Fibroblast of mammary gland (primary cell): ENCODE data around the gene CPSF4L.
"Not testable (repeated sequence)": the region's sequence is repeated elsewhere in the genome, so short reads cannot be mapped to it uniquely, and the experiment has no call there.

Experiments used
- DNase-seq: peaks from one replicate; pipeline ENCODE4 v3.0.0-alpha.2; 2010; ENCODE audit warnings: low read depth
- H3K4me3 ChIP-seq: 2 replicates; pipeline ENCODE4 v1.5.1; 2011; ENCODE audit warnings: low read depth, mild to moderate bottlenecking, low read length, moderate library complexity; ENCODE audit not compliant: control insufficient read depth
- TF ChIP-seq, protein P1 (sequence below): conservative IDR thresholded peaks from 2 replicates; pipeline ENCODE4 v1.5.1; 2011; ENCODE audit warnings: low read depth, low read length, inconsistent platforms; ENCODE audit not compliant: control insufficient read depth, insufficient read depth

CPSF4L gene

DNA sequence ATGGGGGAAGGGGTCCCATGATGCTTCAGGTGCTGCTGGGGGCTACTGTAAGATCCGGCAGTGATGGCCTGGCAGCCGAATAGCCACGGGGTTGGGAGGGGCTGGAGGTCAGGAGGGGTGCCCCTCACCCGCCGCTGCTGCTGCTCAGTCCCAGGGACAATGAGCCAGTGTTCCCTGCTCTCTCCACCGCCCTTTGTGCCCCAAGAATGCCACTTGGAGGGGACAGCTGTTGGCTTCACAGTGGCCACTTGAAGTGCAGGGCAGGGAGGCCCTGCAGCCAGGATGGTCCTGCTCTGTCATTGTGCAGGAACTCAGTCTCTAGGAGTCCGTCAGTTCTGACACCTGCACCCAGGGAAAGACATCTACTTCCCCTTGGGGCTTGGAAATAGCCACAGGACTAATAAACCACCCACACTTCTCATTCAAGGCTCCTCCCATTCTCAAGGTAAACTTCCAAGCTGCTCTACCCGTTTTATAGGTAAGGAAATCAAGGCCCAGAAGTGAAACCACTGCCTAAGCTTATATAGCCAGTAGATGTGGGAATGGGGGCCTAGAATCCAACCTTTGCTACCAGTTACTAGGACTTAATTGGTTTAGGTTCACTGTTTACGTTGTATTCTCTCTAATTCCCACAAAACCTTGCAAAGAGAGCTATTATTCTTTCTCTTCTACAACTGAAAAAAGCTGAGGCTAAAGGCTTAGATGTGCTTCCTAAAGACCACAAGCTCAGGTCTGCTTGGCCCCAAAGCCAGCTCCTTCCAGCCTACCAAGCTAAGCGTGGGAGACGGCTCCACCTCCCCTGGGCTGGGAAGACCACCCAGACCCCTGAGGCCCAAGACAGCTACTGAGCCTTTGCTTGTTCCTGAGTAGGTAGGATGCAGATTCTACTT lies 6.2 kb upstream of the CPSF4L start:
- TF ChIP-seq, protein P1, sequence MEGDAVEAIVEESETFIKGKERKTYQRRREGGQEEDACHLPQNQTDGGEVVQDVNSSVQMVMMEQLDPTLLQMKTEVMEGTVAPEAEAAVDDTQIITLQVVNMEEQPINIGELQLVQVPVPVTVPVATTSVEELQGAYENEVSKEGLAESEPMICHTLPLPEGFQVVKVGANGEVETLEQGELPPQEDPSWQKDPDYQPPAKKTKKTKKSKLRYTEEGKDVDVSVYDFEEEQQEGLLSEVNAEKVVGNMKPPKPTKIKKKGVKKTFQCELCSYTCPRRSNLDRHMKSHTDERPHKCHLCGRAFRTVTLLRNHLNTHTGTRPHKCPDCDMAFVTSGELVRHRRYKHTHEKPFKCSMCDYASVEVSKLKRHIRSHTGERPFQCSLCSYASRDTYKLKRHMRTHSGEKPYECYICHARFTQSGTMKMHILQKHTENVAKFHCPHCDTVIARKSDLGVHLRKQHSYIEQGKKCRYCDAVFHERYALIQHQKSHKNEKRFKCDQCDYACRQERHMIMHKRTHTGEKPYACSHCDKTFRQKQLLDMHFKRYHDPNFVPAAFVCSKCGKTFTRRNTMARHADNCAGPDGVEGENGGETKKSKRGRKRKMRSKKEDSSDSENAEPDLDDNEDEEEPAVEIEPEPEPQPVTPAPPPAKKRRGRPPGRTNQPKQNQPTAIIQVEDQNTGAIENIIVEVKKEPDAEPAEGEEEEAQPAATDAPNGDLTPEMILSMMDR, result no peak
- no peak for DNase-seq
- H3K4me3 ChIP-seq, result no peak overlapping the region

DNA sequence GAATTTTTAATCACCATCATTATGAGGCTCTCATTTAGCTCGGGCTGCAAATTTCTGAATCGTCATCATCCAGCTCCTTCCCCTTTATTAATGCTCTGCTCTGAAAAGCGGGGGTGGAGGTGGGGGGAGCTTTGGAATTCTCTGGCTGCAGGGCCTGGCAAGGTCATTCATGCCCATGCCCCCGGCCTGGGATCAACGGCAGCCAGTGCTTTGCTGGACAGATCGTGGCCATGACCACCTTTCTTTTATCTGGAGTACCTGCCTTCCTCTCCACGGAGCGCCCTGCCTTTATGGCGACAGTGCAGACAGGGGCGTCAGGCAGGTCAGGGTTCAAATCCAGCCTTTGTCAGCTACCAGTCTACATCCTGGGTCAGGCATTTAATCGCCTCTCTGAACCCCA lies 5.1 kb upstream of the CPSF4L start:
- DNase-seq, result no peak
- TF ChIP-seq, protein P1, result no peak
- H3K4me3 ChIP-seq, result no peak overlapping the region

DNA sequence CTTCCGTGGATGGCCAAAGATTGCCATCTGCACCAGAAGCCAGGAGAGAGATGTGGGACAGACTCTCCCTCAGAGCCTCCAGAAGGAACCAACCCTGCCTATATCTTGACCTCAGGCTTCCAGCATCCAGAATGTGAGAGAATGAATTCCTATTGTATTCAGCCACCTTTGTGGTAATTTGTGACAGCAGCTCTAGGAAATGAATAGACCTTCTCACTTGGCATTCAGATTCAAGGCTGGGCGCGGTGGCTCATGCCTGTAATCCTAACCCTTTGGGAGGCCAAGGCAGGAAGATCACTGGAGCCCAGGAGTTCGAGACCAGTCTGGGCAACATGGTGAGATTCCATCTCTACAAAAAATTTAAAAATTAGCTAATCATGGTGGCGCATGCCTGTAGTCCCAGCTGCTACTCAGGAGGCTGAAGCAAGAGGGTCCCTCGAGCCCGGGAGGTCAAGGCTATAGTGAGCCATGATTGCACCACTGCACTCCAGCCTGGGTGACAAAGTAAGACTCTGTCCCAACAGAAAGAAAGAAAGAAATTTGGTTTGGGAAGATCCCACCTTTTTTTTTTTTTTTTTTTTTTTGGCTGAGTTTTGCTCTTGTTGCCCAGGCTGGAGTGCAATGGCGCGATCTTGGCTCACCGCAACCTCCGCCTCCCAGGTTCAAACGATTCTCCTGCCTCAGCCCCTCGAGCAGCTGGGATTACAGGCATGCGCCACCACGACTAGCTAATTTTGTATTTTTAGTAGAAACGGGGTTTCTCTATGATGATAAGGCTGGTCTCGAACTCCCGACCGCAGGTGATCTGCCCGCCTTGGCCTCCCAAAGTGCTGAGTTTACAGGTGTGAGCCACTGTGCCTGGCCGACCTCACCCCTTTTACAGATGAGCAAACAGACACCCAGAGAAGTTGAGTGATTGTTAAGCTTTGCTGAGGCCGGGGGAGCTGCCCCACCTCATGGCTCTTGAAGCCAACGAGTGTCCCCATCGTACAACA lies 4.3 kb upstream of the CPSF4L start:
- no peak overlapping the region for H3K4me3 ChIP-seq
- TF ChIP-seq, protein P1, result no peak
- no peak for DNase-seq

DNA sequence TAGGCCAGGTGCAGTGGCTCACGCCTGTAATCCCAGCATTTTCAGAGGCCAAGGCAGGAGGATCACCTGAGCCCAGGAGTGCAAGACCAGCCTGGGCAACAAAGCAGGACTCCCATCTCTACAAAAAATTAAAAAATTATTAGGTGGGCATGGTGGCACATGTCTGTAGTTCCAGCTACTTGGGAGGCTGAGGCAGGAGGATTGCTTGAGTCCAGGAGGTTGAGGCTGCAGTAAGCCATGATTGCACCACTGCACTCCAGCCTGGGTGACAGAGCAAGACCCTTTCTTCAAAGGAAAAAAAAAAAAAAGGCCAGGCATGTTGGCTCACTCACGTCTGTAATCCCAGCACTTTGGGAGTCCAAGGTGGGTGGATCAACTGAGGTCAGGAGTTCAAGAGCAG lies 2.8 kb upstream of the CPSF4L start:
- DNase-seq, H3K4me3 ChIP-seq: not testable (repeated sequence)

DNA sequence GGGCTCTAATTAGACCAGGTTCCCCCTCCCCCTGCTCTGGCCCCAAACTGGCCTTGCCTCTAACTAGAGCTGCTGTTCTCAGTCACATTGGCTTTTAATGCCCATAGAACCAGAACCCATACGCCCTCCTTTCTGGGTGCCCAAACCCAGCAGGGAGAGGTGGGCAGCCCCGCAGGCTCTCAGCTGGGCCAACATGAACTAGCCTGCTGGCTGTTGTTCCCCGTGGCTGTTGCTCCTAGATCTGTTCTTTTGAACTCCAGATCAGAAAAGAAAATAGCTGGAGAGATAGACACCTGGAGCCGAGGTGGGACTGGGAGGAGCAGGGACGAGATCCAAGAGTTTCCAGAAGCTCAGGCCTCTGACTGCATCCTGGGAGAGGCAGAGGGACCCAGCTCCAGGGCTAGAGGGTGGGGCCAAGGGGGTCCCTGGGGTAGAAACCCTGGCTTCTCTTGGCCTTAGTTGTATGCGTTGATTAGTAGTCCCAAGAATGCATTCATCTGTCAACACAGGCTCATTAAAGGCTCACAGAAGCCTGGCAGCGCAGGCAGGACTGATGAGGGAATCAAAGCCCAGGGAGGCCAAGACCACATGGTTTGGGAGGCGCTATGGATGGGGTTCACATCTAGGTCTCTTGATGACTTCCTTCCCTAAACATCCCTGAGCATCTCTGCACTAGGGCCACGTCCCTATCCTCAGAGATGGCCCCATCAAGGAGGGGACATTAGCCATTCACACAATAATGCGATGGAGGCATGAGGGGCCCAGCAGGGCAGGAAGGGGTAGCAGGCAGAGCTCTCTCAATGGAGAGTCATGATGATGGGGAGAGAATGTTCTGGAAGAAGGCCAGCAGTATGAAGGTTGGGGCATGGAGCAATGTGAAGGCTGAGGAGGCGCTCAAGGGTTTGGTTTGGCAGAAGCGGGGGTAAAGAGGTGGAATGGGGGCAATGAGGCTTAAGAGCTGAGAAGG lies 1.3 kb upstream of the CPSF4L start:
- no peak for DNase-seq
- TF ChIP-seq, protein P1, result no peak
- no peak overlapping the region for H3K4me3 ChIP-seq

DNA sequence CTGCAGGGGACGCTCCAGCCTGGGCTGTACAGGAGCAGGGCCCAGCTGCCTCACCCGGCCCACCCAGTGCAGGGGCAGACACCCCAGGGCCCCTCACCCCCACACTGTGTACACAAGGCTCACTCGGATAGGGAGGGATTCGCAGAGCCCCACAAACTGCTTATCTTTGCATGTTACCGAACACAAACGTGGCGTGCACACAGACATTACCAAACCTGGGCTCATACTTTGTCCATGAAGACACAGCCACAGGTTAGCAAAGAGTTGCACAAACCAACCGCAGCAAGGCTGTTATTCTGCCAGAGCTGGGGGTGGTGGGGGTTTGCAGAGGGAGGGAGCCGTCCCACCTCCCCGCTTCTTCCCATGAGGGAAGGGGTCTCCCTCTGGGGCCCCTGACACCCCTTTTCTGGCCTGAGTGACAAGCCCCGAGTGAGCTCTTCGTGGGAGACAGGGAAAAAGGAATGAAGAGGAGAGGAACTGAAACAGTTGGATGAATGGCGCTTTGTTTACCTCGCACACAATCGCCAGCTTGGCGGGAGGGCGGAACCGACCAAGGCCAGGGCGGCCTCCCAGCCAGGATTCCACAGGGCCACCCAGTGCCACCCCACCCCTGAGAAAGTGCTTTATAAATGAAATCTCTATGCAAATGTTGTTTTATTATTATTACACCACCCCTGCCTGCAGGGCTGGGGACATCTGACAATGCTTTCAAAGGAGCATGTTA lies 434 bp upstream of the CPSF4L start:
- no peak for DNase-seq
- TF ChIP-seq, protein P1, result no peak
- no peak overlapping the region for H3K4me3 ChIP-seq
